A673 (cell line): Measurements from ENCODE around the gene TTC33. TPM values are rescaled to one million over a fixed set of nuclear protein-coding genes. Genes with fewer than 3 reads are reported as not detected.

Source experiments
- BruUV-seq: library from RNA; stranded (reverse); fragments of 400-500 nt; replicated peaks from 2 replicates; lab custom pipeline; 2021; lab: Mats Ljungman, UMichigan
- CTCF ChIA-PET: fragments of 300-600 bp; sonication (Branson Sonifier 250); formaldehyde crosslinking; loops from one replicate; lab custom pipeline; 2022; ENCODE audit warnings: antibody characterized with exemption; lab: Charles Lee
- POLR2A ChIA-PET: fragments of 300-600 bp; sonication (Branson Sonifier 250); formaldehyde crosslinking; loops from one replicate; lab custom pipeline; 2022; ENCODE audit warnings: antibody characterized with exemption; ENCODE audit not compliant: low non-redundant PET; lab: Charles Lee
- DNase-seq: peaks from one replicate; pipeline ENCODE4 v3.0.0-alpha.2; 2015; ENCODE audit warnings: low spot score
- H3K27ac ChIP-seq: fragments of 200-600 bp; sonication (generic); 2 replicates; pipeline ENCODE4 v1.5.1; 2016; ENCODE audit warnings: mixed run types, low read depth, mild to moderate bottlenecking, mixed read lengths, antibody characterized with exemption, low read length; ENCODE audit not compliant: poor library complexity, severe bottlenecking
- H3K27me3 ChIP-seq: fragments of 200-600 bp; sonication (generic); replicated peaks from 2 replicates; pipeline ENCODE4 v1.6.1; 2017; ENCODE audit warnings: mixed run types, low read depth, mild to moderate bottlenecking, mixed read lengths, antibody characterized with exemption, low read length; ENCODE audit not compliant: insufficient read depth, poor library complexity
- H3K36me3 ChIP-seq: fragments of 200-600 bp; sonication (generic); 2 replicates; pipeline ENCODE4 v1.6.1; 2016; ENCODE audit warnings: mixed run types, mild to moderate bottlenecking, mixed read lengths, antibody characterized with exemption, low read length; ENCODE audit not compliant: insufficient read depth, poor library complexity, severe bottlenecking
- H3K4me1 ChIP-seq: fragments of 200-600 bp; sonication (generic); 2 replicates; pipeline ENCODE4 v1.6.1; 2017; ENCODE audit warnings: mixed run types, mild to moderate bottlenecking, mixed read lengths, antibody characterized with exemption, low read length; ENCODE audit not compliant: insufficient read depth, poor library complexity, severe bottlenecking
- H3K4me3 ChIP-seq: fragments of 200-600 bp; sonication (generic); 2 replicates; pipeline ENCODE4 v1.5.1; 2016; ENCODE audit warnings: low read depth, mixed run types, mild to moderate bottlenecking, mixed read lengths, low read length; ENCODE audit not compliant: poor library complexity, severe bottlenecking
- H3K9me3 ChIP-seq: fragments of 200-600 bp; sonication (generic); 2 replicates; pipeline ENCODE4 v1.6.1; 2016; ENCODE audit warnings: mixed run types, low read depth, mild to moderate bottlenecking, mixed read lengths, antibody characterized with exemption, low read length; ENCODE audit not compliant: poor library complexity, severe bottlenecking
- CTCF ChIP-seq: fragments of 300-800, 200-600 bp; sonication (generic); conservative IDR thresholded peaks from 2 replicates; pipeline ENCODE4 v1.5.1; 2017; ENCODE audit warnings: low read depth, mild to moderate bottlenecking, antibody characterized with exemption, low read length, moderate library complexity, mixed read lengths
- EZH2 ChIP-seq: fragments of 200-600 bp; sonication (generic); IDR thresholded peaks from 2 replicates; pipeline ENCODE4 v1.6.1; 2017; ENCODE audit warnings: borderline replicate concordance, low read depth, mild to moderate bottlenecking, mixed read lengths, antibody characterized with exemption, low read length; ENCODE audit not compliant: poor library complexity, severe bottlenecking
- intact Hi-C: fragments of 100-400 bp; cut with micrococcal nuclease; formaldehyde crosslinking; loops from one replicate; pipeline ENCODE4 v1.10.0; 2022; ENCODE audit not compliant: unreplicated experiment
- total RNA-seq: library from RNA; stranded (reverse); gene quantifications from 2 replicates; pipeline ENCODE4 v1.2.3, GENCODE V29; 2021

The TTC33 gene
- total RNA-seq, 1 experiment from 2014 or later, result 17.0 TPM

GRCh38 chr5:40554054-40554453 lies 201.7 kb downstream of the TTC33 start:
- DNase-seq, result no peak
- no peak for TF ChIP-seq EZH2
- TF ChIP-seq CTCF, result no peak
- intact Hi-C loops, result loop anchor here (1.0 kb wide), 1 partner anchor 21 kb away; no protein-coding TSS in a partner anchor
- POLR2A ChIA-PET, result no interaction called here
- Histone ChIP-seq H3K27me3 (no peaks in the 10 kb centered on the region), H3K36me3 (no peaks in the 10 kb centered on the region), H3K9me3 (no peaks in the 10 kb centered on the region), H3K4me1 (no peaks in the 10 kb centered on the region), H3K27ac (no peak overlapping the region), H3K4me3 (no peak overlapping the region)
- CTCF ChIA-PET, result no interaction called here
- no TSS peak for BruUV-seq

GRCh38 chr5:40552981-40553380 lies 202.8 kb downstream of the TTC33 start:
- H3K9me3 ChIP-seq, result no peaks in the 10 kb centered on the region
- H3K27ac ChIP-seq, result no peak overlapping the region
- POLR2A ChIA-PET, result no interaction called here
- H3K36me3 ChIP-seq, result no peaks in the 10 kb centered on the region
- CTCF ChIA-PET, result no interaction called here
- intact Hi-C loops, result no loop called here
- no TSS peak for BruUV-seq
- no peak overlapping the region for H3K4me3 ChIP-seq
- H3K27me3 ChIP-seq, result no peaks in the 10 kb centered on the region
- TF ChIP-seq EZH2, result no peak
- TF ChIP-seq CTCF, result no peak
- no peaks in the 10 kb centered on the region for H3K4me1 ChIP-seq
- DNase-seq, result no peak

GRCh38 chr5:40551496-40552491 lies 204.0 kb downstream of the TTC33 start:
- intact Hi-C loops, result no loop called here
- CTCF ChIA-PET, result no interaction called here
- Histone ChIP-seq H3K36me3 (no peaks in the 10 kb centered on the region), H3K27me3 (no peaks in the 10 kb centered on the region), H3K4me1 (no peaks in the 10 kb centered on the region), H3K4me3 (no peak overlapping the region), H3K27ac (no peak overlapping the region), H3K9me3 (no peaks in the 10 kb centered on the region)
- TF ChIP-seq CTCF (no peak), EZH2 (no peak)
- no TSS peak for BruUV-seq
- DNase-seq, result no peak
- POLR2A ChIA-PET, result no interaction called here
